HFF-Myc (cell line): Measurements from ENCODE around the gene ZFP36L1.
"Not testable (repeated sequence)": the region's sequence is repeated elsewhere in the genome, so short reads cannot be mapped to it uniquely, and the experiment has no call there.

Experiments used
- DNase-seq: peaks from one replicate; pipeline ENCODE4 v3.0.0-alpha.2; 2011; ENCODE audit warnings: low read depth; ENCODE audit errors: extremely low read depth
- H3K4me3 ChIP-seq: replicated peaks from 2 replicates; pipeline ENCODE4 v1.5.1; 2011; ENCODE audit warnings: low read depth, mild to moderate bottlenecking, control low read depth, low read length
- TF ChIP-seq, protein P1 (sequence below): IDR thresholded peaks from 2 replicates; pipeline ENCODE4 v1.5.1; 2012; ENCODE audit warnings: mild to moderate bottlenecking, low read depth, low read length, control low read depth; ENCODE audit errors: missing control alignments

Gene ZFP36L1

DNA sequence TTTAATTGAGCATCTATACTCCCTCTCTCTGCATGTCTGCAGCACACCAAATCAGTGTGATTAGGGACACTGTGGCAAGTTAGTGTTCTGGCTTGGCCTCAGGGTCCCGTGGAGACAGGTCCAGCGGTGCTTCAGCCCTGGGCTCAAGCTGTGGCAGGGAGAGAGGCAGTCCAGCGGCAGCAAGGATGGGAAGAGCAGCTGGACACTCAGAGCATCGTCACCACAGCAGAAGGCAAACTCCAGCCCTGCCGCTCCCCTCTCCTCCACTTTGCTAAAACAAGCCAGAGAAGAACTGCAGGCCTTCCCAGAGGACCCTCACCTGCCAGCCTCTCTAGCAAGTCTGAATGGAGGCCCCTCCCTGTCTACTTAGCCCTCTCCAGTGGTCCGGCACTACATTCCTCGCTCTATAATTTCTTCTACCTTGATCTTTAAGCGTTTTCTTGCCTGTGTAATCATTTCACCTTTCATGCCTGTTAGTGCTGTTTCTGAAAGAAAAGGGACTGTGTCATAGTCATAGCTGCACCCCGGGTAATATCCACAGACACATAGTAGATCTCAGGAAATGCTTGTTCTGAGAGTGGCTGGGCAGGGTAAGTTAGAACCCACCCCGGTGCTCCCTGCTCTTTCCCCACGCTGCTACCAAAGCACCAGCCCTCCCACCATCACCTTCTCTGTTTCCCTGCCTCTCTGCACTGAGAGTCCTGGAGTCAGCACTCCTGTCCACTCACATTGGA lies 22.1 kb downstream of the ZFP36L1 start:
- DNase-seq: no peak
- TF ChIP-seq, protein P1, sequence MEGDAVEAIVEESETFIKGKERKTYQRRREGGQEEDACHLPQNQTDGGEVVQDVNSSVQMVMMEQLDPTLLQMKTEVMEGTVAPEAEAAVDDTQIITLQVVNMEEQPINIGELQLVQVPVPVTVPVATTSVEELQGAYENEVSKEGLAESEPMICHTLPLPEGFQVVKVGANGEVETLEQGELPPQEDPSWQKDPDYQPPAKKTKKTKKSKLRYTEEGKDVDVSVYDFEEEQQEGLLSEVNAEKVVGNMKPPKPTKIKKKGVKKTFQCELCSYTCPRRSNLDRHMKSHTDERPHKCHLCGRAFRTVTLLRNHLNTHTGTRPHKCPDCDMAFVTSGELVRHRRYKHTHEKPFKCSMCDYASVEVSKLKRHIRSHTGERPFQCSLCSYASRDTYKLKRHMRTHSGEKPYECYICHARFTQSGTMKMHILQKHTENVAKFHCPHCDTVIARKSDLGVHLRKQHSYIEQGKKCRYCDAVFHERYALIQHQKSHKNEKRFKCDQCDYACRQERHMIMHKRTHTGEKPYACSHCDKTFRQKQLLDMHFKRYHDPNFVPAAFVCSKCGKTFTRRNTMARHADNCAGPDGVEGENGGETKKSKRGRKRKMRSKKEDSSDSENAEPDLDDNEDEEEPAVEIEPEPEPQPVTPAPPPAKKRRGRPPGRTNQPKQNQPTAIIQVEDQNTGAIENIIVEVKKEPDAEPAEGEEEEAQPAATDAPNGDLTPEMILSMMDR: no peak
- H3K4me3 ChIP-seq: no peak overlapping the region

- no peak overlapping the region for H3K4me3 ChIP-seq
- TF ChIP-seq, protein P1: no peak
- DNase-seq: no peak
These were observed 22.8 kb downstream of the ZFP36L1 start for GRCh38 chr14:68770051-68770450.

- no peak overlapping the region for H3K4me3 ChIP-seq
- DNase-seq: no peak
- TF ChIP-seq, protein P1: no peak
These were observed 24.6 kb downstream of the ZFP36L1 start for GRCh38 chr14:68768316-68768715.

- TF ChIP-seq, protein P1: no peak
- no peak for DNase-seq
- H3K4me3 ChIP-seq: no peak overlapping the region
These were observed 25.6 kb downstream of the ZFP36L1 start for GRCh38 chr14:68767248-68767645.

DNA sequence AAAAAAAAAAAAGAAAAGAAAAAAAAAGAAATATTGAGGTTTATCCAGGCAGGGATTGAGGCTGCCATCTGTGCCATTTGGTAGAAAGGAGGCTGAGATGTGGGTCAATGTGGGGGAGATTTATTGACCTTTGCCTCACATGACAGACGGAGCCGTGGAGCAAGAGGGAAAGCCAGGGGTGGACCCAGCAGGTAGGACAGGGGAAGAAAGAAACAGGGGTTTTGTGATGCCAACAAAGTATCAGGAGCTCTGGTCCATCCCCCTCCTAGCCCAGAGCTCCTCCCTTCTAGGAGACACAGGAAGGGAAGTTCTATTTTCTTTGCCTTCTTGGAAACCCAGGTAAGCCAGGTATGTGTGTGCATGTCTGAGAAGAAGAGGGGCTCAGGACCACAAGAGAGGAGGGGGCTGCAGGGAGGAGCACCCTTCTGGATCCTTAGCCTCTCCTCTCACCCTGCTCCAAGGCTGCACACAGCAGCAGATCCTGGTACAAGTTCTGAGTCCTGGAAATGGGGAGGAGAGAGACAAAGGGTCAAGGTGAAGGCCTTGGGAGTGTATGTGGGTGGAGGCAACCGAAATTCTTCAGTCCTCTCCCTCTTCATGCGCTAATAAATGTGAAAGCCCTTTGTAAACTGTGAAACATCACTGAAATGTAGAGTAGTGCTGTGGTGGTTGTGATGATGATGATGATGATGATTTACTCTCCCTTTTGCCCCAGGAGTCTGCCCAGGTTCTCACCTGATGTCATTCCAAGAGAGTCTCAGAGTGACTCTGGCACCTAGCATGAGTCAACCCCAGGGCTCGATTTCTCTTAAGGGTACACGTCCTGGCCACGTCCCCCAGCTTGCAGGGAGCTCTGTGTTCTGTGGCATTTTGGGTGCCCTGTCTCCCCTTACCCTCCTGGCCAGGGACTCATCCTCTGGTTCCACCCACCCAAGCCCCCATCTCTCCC lies 26.3 kb downstream of the ZFP36L1 start:
- DNase-seq: no peak
- TF ChIP-seq, protein P1: no peak
- no peak overlapping the region for H3K4me3 ChIP-seq

- not testable (repeated sequence) for DNase-seq
These were observed 29.0 kb downstream of the ZFP36L1 start for GRCh38 chr14:68763843-68764242.

More at GRCh38 chr14:68763843-68764242, 29.0 kb downstream of the ZFP36L1 start:
- H3K4me3 ChIP-seq: not testable (repeated sequence)
